Stimulated activated CD4-positive, alpha-beta T cell treated with anti-CD3 and anti-CD28 coated beads, Interleukin-12 subunit alpha, Interleukin-12 subunit beta, amount 100 ng/mL, for 4 hours (primary cell): ENCODE measurements around the gene OLA1.

Experiments used
- DNase-seq: peaks from one replicate; pipeline ENCODE4 v3.0.0-alpha.2; 2020

The OLA1 gene

GRCh38 chr2:174108579-174108978, 139.8 kb downstream of the OLA1 start:
- DNase-seq = no peak

- DNase-seq = no peak
Observed at GRCh38 chr2:174106736-174107135, 141.6 kb downstream of the OLA1 start.

- no peak for DNase-seq
Observed at GRCh38 chr2:174094542-174094941, 153.8 kb downstream of the OLA1 start.

- no peak for DNase-seq
Observed at GRCh38 chr2:174090476-174090875, 157.9 kb downstream of the OLA1 start.

GRCh38 chr2:174088706-174089460, 159.4 kb downstream of the OLA1 start:
- no peak for DNase-seq

- no peak for DNase-seq
Observed at GRCh38 chr2:174086708-174087107, 161.6 kb downstream of the OLA1 start.

GRCh38 chr2:174085781-174086180, 162.6 kb downstream of the OLA1 start:
- no peak for DNase-seq

- DNase-seq = no peak
Observed at GRCh38 chr2:174083843-174084458, 164.4 kb downstream of the OLA1 start.

GRCh38 chr2:174080672-174081121, 167.6 kb downstream of the OLA1 start:
- DNase-seq = no peak

- no peak for DNase-seq
Observed at GRCh38 chr2:174078275-174078674, 170.1 kb downstream of the OLA1 start.

- DNase-seq = no peak
Observed at GRCh38 chr2:174076975-174077374, 171.4 kb downstream of the OLA1 start.

GRCh38 chr2:174076040-174076439, 172.3 kb downstream of the OLA1 start:
- DNase-seq = no peak

GRCh38 chr2:174074831-174075230, 173.5 kb downstream of the OLA1 start:
- DNase-seq = no peak

GRCh38 chr2:174072857-174073256, 175.5 kb downstream of the OLA1 start:
- DNase-seq = no peak

GRCh38 chr2:174072069-174072468, 176.3 kb downstream of the OLA1 start:
- no peak for DNase-seq

- DNase-seq = no peak
Observed at GRCh38 chr2:174071321-174071720, 177.0 kb downstream of the OLA1 start.

GRCh38 chr2:174070281-174070680, 178.1 kb downstream of the OLA1 start:
- no peak for DNase-seq

GRCh38 chr2:174067815-174068214, 180.5 kb downstream of the OLA1 start:
- DNase-seq = no peak

GRCh38 chr2:174066871-174067270, 181.5 kb downstream of the OLA1 start:
- no peak for DNase-seq

GRCh38 chr2:174063492-174064092, 184.7 kb downstream of the OLA1 start:
- DNase-seq = no peak

- DNase-seq = no peak
Observed at GRCh38 chr2:174062934-174063333, 185.4 kb downstream of the OLA1 start.

- no peak for DNase-seq
Observed at GRCh38 chr2:174059884-174060244, 188.5 kb downstream of the OLA1 start.

GRCh38 chr2:174059178-174059883, 189.0 kb downstream of the OLA1 start:
- no peak for DNase-seq

GRCh38 chr2:174058456-174058855, 189.9 kb downstream of the OLA1 start:
- no peak for DNase-seq
